HepG2 (cell line): Measurements from ENCODE around the gene TFRC. TPM values are rescaled to one million over a fixed set of nuclear protein-coding genes. Genes with fewer than 3 reads are reported as not detected.

ENCODE experiments used
- ARNTL ChIP-seq: sonication (generic); formaldehyde crosslinking; IDR thresholded peaks from 2 replicates; pipeline ENCODE4 v1.4.0; 2020; ENCODE audit warnings: mild to moderate bottlenecking, missing genetic modification reagents
- CBX5 ChIP-seq: sonication (generic); formaldehyde crosslinking; IDR thresholded peaks from 2 replicates; pipeline ENCODE4 v1.4.0; 2020; ENCODE audit warnings: missing genetic modification reagents, borderline replicate concordance
- DBP ChIP-seq: sonication (generic); formaldehyde crosslinking; IDR thresholded peaks from 2 replicates; pipeline ENCODE4 v1.4.0; 2020; ENCODE audit warnings: missing genetic modification reagents; ENCODE audit errors: not compliant biosample characterization
- DNMT1 ChIP-seq: sonication (generic); formaldehyde crosslinking; IDR thresholded peaks from 2 replicates; pipeline ENCODE4 v1.5.1; 2020; ENCODE audit warnings: mild to moderate bottlenecking, missing genetic modification reagents
- ELF4 ChIP-seq: sonication (generic); formaldehyde crosslinking; IDR thresholded peaks from 2 replicates; pipeline ENCODE4 v1.5.0; 2020; ENCODE audit warnings: missing genetic modification reagents, mild to moderate bottlenecking, moderate library complexity, borderline replicate concordance
- ERF ChIP-seq: IDR thresholded peaks from 2 replicates; pipeline ENCODE4 v1.6.1; 2018; ENCODE audit warnings: missing biosample characterization, missing genetic modification reagents
- GTF3A ChIP-seq: sonication (generic); formaldehyde crosslinking; conservative IDR thresholded peaks from 2 replicates; pipeline ENCODE4 v1.4.0; 2020; ENCODE audit warnings: mild to moderate bottlenecking, missing genetic modification reagents
- MED13 ChIP-seq: sonication (generic); formaldehyde crosslinking; IDR thresholded peaks from 2 replicates; pipeline ENCODE4 v1.5.0; 2020; ENCODE audit warnings: missing genetic modification reagents
- MXI1 ChIP-seq: IDR thresholded peaks from 3 replicates; pipeline ENCODE4 v1.6.1; 2012; ENCODE audit warnings: low read depth, low read length, inconsistent platforms, borderline replicate concordance
- NFE2L1 ChIP-seq: sonication (generic); formaldehyde crosslinking; IDR thresholded peaks from 2 replicates; pipeline ENCODE4 v1.4.0; 2020; ENCODE audit warnings: missing genetic modification reagents, mild to moderate bottlenecking, borderline replicate concordance
- NFRKB ChIP-seq: fragments of 450-650 bp; IDR thresholded peaks from 2 replicates; pipeline ENCODE4 v1.6.1; 2017
- NR2F2 ChIP-seq: IDR thresholded peaks from 2 replicates; pipeline ENCODE4 v1.6.1; 2012; ENCODE audit warnings: low read depth, inconsistent platforms, borderline replicate concordance
- PRMT3 ChIP-seq: sonication (generic); formaldehyde crosslinking; IDR thresholded peaks from 2 replicates; pipeline ENCODE4 v1.8.1; 2022; ENCODE audit warnings: low read depth, mild to moderate bottlenecking, moderate library complexity, missing genetic modification reagents, borderline replicate concordance
- REPIN1 ChIP-seq: sonication (generic); formaldehyde crosslinking; IDR thresholded peaks from 2 replicates; pipeline ENCODE4 v1.8.0; 2022; ENCODE audit warnings: missing genetic modification reagents, low read depth, mild to moderate bottlenecking, borderline replicate concordance
- SIX1 ChIP-seq: sonication (generic); formaldehyde crosslinking; IDR thresholded peaks from 2 replicates; pipeline ENCODE4 v1.4.0; 2020; ENCODE audit warnings: missing genetic modification reagents, borderline replicate concordance
- SNAPC2 ChIP-seq: sonication (generic); formaldehyde crosslinking; IDR thresholded peaks from 2 replicates; pipeline ENCODE4 v1.8.1; 2022; ENCODE audit warnings: mild to moderate bottlenecking, missing genetic modification reagents
- TRIM24 ChIP-seq: sonication (generic); formaldehyde crosslinking; IDR thresholded peaks from 2 replicates; pipeline ENCODE4 v1.8.0; 2022; ENCODE audit warnings: mild to moderate bottlenecking, missing genetic modification reagents
- ZBTB39 ChIP-seq: sonication (generic); formaldehyde crosslinking; IDR thresholded peaks from 2 replicates; pipeline ENCODE4 v1.5.0; 2020; ENCODE audit warnings: missing genetic modification reagents
- ZNF264 ChIP-seq: sonication (generic); formaldehyde crosslinking; IDR thresholded peaks from 2 replicates; pipeline ENCODE4 v1.4.0; 2020; ENCODE audit warnings: missing genetic modification reagents
- ZNF282 ChIP-seq: fragments of 450-650 bp; IDR thresholded peaks from 2 replicates; pipeline ENCODE4 v1.6.1; 2018; ENCODE audit not compliant: partially characterized antibody
- ZNF703 ChIP-seq: sonication (generic); formaldehyde crosslinking; IDR thresholded peaks from 2 replicates; pipeline ENCODE4 v1.5.1; 2020; ENCODE audit warnings: missing genetic modification reagents, mild to moderate bottlenecking, moderate library complexity, borderline replicate concordance
- ZNF710 ChIP-seq: sonication (generic); formaldehyde crosslinking; IDR thresholded peaks from 2 replicates; pipeline ENCODE4 v1.5.0; 2020; ENCODE audit warnings: mild to moderate bottlenecking, missing genetic modification reagents, borderline replicate concordance
- ZNF75D ChIP-seq: sonication (generic); formaldehyde crosslinking; IDR thresholded peaks from 2 replicates; pipeline ENCODE4 v1.8.1; 2023; ENCODE audit warnings: missing genetic modification reagents, mild to moderate bottlenecking, borderline replicate concordance
- polyA plus RNA-seq, 8 experiments: library from polyadenylated mRNA; depleted of rRNA in 3 of 8; stranded (reverse) in 7 of 8; unstranded in 1 of 8; fragments of >200 nt; fragmentation: Illumina TruSeq in 4 of 8; extraction: Trizol in 4 of 8; gene quantifications; 2 replicates each; pipeline versions ENCODE4 v1.2.1 to v1.2.3, GENCODE V29; 2011 to 2016; ENCODE audit warnings: low read depth in 4 of 8, missing spikeins in 1 of 8, mixed read lengths in 1 of 8; ENCODE audit not compliant: insufficient read depth in 1 of 8
- total RNA-seq, 5 experiments: library from RNA; depleted of rRNA; stranded (reverse); fragments of >200 nt; fragmentation: Illumina TruSeq; extraction: Trizol; gene quantifications; 2 replicates each; pipeline ENCODE4 v1.2.3, GENCODE V29; 2016; ENCODE audit warnings: low read depth in 1 of 5
- TF ChIP-seq, protein P1 (sequence below): sonication (generic); formaldehyde crosslinking; IDR thresholded peaks from 2 replicates; pipeline ENCODE4 v1.5.0; 2020; ENCODE audit warnings: missing genetic modification reagents

Gene TFRC
- total and polyA plus RNA-seq, 2 of the 13 experiments (the other 11 are each of a cell fraction or from before 2014, with no cell fraction given) = 188 to 274 TPM

DNA sequence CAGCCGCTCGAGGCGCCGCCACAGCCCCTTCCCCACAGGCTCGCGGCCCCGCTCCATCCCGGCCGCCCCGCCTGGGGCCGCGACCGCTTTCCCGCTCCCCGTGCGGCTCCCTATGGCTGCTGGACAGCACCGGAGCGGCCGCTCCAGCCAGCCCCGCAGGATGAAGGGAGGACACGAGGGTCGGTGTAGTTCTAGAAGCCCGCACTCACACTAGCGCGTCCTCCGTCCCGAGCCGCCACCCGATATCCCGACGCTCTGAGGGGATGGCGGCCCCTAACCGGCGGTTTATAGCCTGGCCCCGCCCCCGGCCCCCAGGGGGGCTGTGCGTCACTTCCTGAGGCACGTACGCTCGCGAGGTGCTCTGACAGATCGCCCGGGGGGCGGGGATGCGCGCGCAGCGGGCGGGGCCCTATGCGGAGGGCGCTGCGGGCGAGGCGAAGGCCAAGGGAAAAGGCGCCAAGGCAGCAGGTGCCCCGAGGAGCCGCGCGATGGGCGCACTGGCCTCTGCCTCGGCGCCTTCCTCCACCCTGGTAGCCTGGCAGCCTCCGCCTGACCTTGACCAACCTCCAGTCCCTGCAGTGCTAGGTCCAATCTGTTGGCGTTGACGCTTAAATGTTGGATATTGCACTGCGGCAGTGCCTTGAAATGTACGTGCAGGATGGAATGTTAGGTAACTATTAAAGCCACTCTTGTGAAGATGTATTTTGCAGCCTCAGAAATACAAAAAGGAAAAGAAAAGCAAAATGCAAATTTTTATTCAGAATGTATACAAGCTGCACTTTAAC is at the start of gene TFRC (continued):
- TF ChIP-seq NFE2L1 (CRISPR knock-in tag) (no peak), ZNF75D (CRISPR knock-in tag) (0 out of 2 replicates have a peak, but pooled peaks have one; percentile 50), MED13 (0 out of 2 replicates have a peak, but pooled peaks have one; percentile 33), ZNF282 (no peak), DBP (CRISPR knock-in tag) (peak; percentile 89), GTF3A (CRISPR knock-in tag) (no peak), SNAPC2 (CRISPR knock-in tag) (0 out of 2 replicates have a peak, but pooled peaks have one; percentile 62), NFRKB (no peak), ZNF264 (CRISPR knock-in tag) (no peak; the same call in 1 of the 2 replicates), ZBTB39 (CRISPR knock-in tag) (no peak), MXI1 (peak; percentile 88; the same call in 2 of the 3 replicates), PRMT3 (CRISPR knock-in tag) (no peak; the same call in 1 of the 2 replicates), CBX5 (CRISPR knock-in tag) (no peak), ZNF703 (CRISPR knock-in tag) (peak; percentile 89), DNMT1 (CRISPR knock-in tag) (peak; percentile 97), REPIN1 (CRISPR knock-in tag) (peak; percentile 91), TRIM24 (CRISPR knock-in tag) (peak; percentile 62; the same call in 1 of the 2 replicates), ARNTL (peak; percentile 60; the same call in 1 of the 2 replicates), NR2F2 (no peak), ELF4 (CRISPR knock-in tag) (peak; percentile 42; the same call in 1 of the 2 replicates), ZNF710 (CRISPR knock-in tag) (peak; percentile 39; the same call in 1 of the 2 replicates), SIX1 (CRISPR knock-in tag) (peak; percentile 57; the same call in 1 of the 2 replicates), ERF (CRISPR knock-in tag) (peak; percentile 90)
- TF ChIP-seq, protein P1, sequence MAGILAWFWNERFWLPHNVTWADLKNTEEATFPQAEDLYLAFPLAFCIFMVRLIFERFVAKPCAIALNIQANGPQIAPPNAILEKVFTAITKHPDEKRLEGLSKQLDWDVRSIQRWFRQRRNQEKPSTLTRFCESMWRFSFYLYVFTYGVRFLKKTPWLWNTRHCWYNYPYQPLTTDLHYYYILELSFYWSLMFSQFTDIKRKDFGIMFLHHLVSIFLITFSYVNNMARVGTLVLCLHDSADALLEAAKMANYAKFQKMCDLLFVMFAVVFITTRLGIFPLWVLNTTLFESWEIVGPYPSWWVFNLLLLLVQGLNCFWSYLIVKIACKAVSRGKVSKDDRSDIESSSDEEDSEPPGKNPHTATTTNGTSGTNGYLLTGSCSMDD (CRISPR knock-in tag) = no peak
